SKM-1 (cell line): ENCODE measurements around the gene POLR3K.
A peak's percentile ranks its signal among the peaks of the same experiment; 100 is the strongest.

ENCODE experiments used
- DNase-seq: peaks from one replicate; lab custom pipeline; 2025; ENCODE audit not compliant: unreplicated experiment; lab: John Stamatoyannopoulos, UW

The POLR3K gene

GRCh38 chr16:79151-80054 is 26.0 kb upstream of the POLR3K start:
- no peak for DNase-seq

GRCh38 chr16:78444-79150 is 25.2 kb upstream of the POLR3K start:
- DNase-seq = no peak

- DNase-seq = peak; percentile 40
Measured at GRCh38 chr16:77807-78443, 24.5 kb upstream of the POLR3K start, which contains the start of gene MPG. TSS of gene MPG (plus strand) at chr16:78225. CDS start at chr16:78310, 85 bp downstream.

GRCh38 chr16:77273-77806 is 23.9 kb upstream of the POLR3K start:
- no peak for DNase-seq

GRCh38 chr16:76535-77272 is 23.3 kb upstream of the POLR3K start:
- no peak for DNase-seq

GRCh38 chr16:75580-76501 is 22.4 kb upstream of the POLR3K start:
- peak; percentile 58 for DNase-seq

GRCh38 chr16:74747-75334 is 21.4 kb upstream of the POLR3K start:
- no peak for DNase-seq

- DNase-seq = no peak
Measured at GRCh38 chr16:74051-74746, 20.8 kb upstream of the POLR3K start.

- no peak for DNase-seq
Measured at GRCh38 chr16:72561-73548, 19.4 kb upstream of the POLR3K start, which contains the start of gene RHBDF1. TSS of gene RHBDF1 (minus strand) at chr16:72631. CDS start at chr16:65015, 7,616 bp downstream.

- no peak for DNase-seq
Measured at GRCh38 chr16:71540-72401, 18.4 kb upstream of the POLR3K start.

GRCh38 chr16:71210-71539 is 17.8 kb upstream of the POLR3K start:
- no peak for DNase-seq

GRCh38 chr16:69181-69580 is 15.8 kb upstream of the POLR3K start:
- no peak for DNase-seq

- no peak for DNase-seq
Measured at GRCh38 chr16:67884-68789, 14.7 kb upstream of the POLR3K start.

GRCh38 chr16:67183-67791 is 13.9 kb upstream of the POLR3K start:
- no peak for DNase-seq
